Testis (tissue), 2 donors: ENCODE measurements around the gene OR10G3.

Source experiments
- POLR2A ChIP-seq: fragments of 450-650 bp; IDR thresholded peaks from one replicate; pipeline ENCODE4 v1.6.1; 2017; ENCODE audit warnings: antibody characterized with exemption, mild to moderate bottlenecking, moderate library complexity
- TF ChIP-seq, protein P1 (sequence below), 3 experiments: fragments of 450-650 bp in 2 of 3; fragments of 200-600 bp in 1 of 3; sonication (generic) in 1 of 3; IDR thresholded peaks; one replicate each; pipeline ENCODE4 v1.5.1; 2016 to 2019; ENCODE audit warnings: antibody characterized with exemption in 3 of 3, mild to moderate bottlenecking in 2 of 3, moderate library complexity in 1 of 3

DNA sequence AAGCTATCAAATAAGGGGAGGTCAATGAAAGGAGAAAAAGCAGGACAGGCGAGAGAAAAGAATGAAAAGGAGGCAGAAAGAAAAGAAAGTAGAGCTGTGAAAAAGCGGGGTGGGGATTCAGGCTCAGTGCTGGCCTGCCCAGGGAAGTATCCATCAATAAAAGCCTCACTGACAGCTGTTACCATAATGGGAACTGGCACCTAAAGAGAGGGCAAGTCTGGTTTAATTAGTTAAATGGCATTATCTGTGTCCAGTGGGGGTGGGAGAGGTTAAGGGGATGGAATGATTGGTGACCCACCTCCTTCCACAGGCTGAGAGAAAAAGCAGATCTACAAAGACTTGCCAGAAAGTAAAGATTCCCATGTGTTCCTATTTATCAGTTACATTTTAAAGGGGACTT is 61.2 kb downstream of the OR10G3 start:
- TF ChIP-seq, protein P1, sequence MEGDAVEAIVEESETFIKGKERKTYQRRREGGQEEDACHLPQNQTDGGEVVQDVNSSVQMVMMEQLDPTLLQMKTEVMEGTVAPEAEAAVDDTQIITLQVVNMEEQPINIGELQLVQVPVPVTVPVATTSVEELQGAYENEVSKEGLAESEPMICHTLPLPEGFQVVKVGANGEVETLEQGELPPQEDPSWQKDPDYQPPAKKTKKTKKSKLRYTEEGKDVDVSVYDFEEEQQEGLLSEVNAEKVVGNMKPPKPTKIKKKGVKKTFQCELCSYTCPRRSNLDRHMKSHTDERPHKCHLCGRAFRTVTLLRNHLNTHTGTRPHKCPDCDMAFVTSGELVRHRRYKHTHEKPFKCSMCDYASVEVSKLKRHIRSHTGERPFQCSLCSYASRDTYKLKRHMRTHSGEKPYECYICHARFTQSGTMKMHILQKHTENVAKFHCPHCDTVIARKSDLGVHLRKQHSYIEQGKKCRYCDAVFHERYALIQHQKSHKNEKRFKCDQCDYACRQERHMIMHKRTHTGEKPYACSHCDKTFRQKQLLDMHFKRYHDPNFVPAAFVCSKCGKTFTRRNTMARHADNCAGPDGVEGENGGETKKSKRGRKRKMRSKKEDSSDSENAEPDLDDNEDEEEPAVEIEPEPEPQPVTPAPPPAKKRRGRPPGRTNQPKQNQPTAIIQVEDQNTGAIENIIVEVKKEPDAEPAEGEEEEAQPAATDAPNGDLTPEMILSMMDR (IDR thresholded peaks at IDR 0.05), result no peak
- TF ChIP-seq POLR2A, result no peak
